CD14-positive monocyte (primary cell): ENCODE measurements around the gene TRAF5. TPM values are rescaled to one million over a fixed set of nuclear protein-coding genes. Genes with fewer than 3 reads are reported as not detected.

Experiments
- DNase-seq, 3 donors: peaks; one replicate each; pipeline ENCODE4 v3.0.0-alpha.2; 2011 to 2022
- H2AFZ ChIP-seq: 2 replicates; pipeline ENCODE4 v1.6.0; 2012; ENCODE audit warnings: mild to moderate bottlenecking, low read depth, low read length, inconsistent platforms; ENCODE audit not compliant: insufficient read depth, poor library complexity, severe bottlenecking
- H3K27ac ChIP-seq, 2 donors: 1 replicate in 1 of 2; 2 replicates in 1 of 2; pipeline ENCODE4 v1.5.1; 2012 to 2013; ENCODE audit warnings: low read length in 2 of 2, control low read depth in 1 of 2, inconsistent platforms in 1 of 2, low read depth in 1 of 2, mild to moderate bottlenecking in 1 of 2
- H3K27me3 ChIP-seq, 2 donors: one replicate each; pipeline versions ENCODE4 v1.6.0 to v1.6.1; 2011 to 2013; ENCODE audit warnings: low read length in 2 of 2; ENCODE audit not compliant: control insufficient read depth in 2 of 2, insufficient read depth in 2 of 2
- H3K36me3 ChIP-seq, 2 donors: replicated peaks in 1 of 2; 1 replicate in 1 of 2; 2 replicates in 1 of 2; pipeline versions ENCODE4 v1.5.1 to v1.6.1; 2012 to 2013; ENCODE audit warnings: low read length in 2 of 2, control low read depth in 1 of 2, inconsistent platforms in 1 of 2, mild to moderate bottlenecking in 1 of 2; ENCODE audit not compliant: insufficient read depth in 2 of 2, control insufficient read depth in 1 of 2
- H3K4me1 ChIP-seq, 2 donors: 1 replicate in 1 of 2; 2 replicates in 1 of 2; pipeline versions ENCODE4 v1.5.1 to v1.6.1; 2012 to 2013; ENCODE audit warnings: low read length in 2 of 2, control low read depth in 1 of 2, inconsistent platforms in 1 of 2, mild to moderate bottlenecking in 1 of 2, moderate library complexity in 1 of 2; ENCODE audit not compliant: insufficient read depth in 2 of 2, control insufficient read depth in 1 of 2
- H3K4me2 ChIP-seq: replicated peaks from 2 replicates; pipeline ENCODE3; 2012; ENCODE audit warnings: low read length, moderate library complexity, mild to moderate bottlenecking; ENCODE audit not compliant: poor library complexity, severe bottlenecking; ENCODE audit errors: extremely low read depth
- H3K4me3 ChIP-seq, 3 experiments: fragments of 200-600 bp in 1 of 3; sonication (generic) in 1 of 3; replicated peaks in 1 of 3; 1 replicate in 2 of 3; 2 replicates in 1 of 3; pipeline ENCODE4 v1.5.1; 2011 to 2013; ENCODE audit warnings: low read length in 3 of 3, mild to moderate bottlenecking in 3 of 3, control low read depth in 2 of 3, low read depth in 2 of 3, inconsistent platforms in 1 of 3, moderate library complexity in 1 of 3
- H3K79me2 ChIP-seq: 2 replicates; pipeline ENCODE4 v1.6.0; 2012; ENCODE audit warnings: mild to moderate bottlenecking, control low read depth, inconsistent platforms, low read length, moderate library complexity; ENCODE audit not compliant: insufficient read depth
- H3K9ac ChIP-seq: 2 replicates; pipeline ENCODE4 v1.6.0; 2017; ENCODE audit warnings: low read length, mild to moderate bottlenecking; ENCODE audit not compliant: insufficient read depth, poor library complexity, severe bottlenecking
- H3K9me3 ChIP-seq, 2 donors: replicated peaks in 1 of 2; 1 replicate in 1 of 2; 2 replicates in 1 of 2; pipeline versions ENCODE4 v1.5.1 to v1.6.1; 2012 to 2013; ENCODE audit warnings: low read length in 2 of 2, control low read depth in 1 of 2; ENCODE audit not compliant: control insufficient read depth in 1 of 2, insufficient read depth in 1 of 2
- H4K20me1 ChIP-seq: 2 replicates; pipeline ENCODE4 v1.6.0; 2012; ENCODE audit warnings: mild to moderate bottlenecking, low read length, control low read depth, moderate library complexity; ENCODE audit not compliant: insufficient read depth
- H3K27ac Mint-ChIP-seq, 7 donors: one replicate each; pipeline ENCODE4 v1.8.0; 2020; ENCODE audit warnings: mild to moderate bottlenecking in 7 of 7, mixed read lengths in 7 of 7, moderate library complexity in 6 of 7, inconsistent platforms in 2 of 7
- H3K27me3 Mint-ChIP-seq, 3 donors: one replicate each; pipeline ENCODE4 v1.8.0; 2021 to 2022; ENCODE audit warnings: low read depth in 3 of 3, mild to moderate bottlenecking in 3 of 3, mixed read lengths in 3 of 3, moderate library complexity in 3 of 3, inconsistent platforms in 1 of 3
- H3K36me3 Mint-ChIP-seq, 2 donors: one replicate each; pipeline ENCODE4 v1.8.0; 2020; ENCODE audit warnings: mixed read lengths in 2 of 2, inconsistent platforms in 1 of 2, mild to moderate bottlenecking in 1 of 2
- H3K4me1 Mint-ChIP-seq: one replicate; pipeline ENCODE4 v1.8.0; 2020; ENCODE audit warnings: mild to moderate bottlenecking, mixed read lengths
- H3K4me3 Mint-ChIP-seq, 2 donors: one replicate each; pipeline ENCODE4 v1.8.0; 2020; ENCODE audit warnings: mild to moderate bottlenecking in 2 of 2, mixed read lengths in 2 of 2, moderate library complexity in 1 of 2
- H3K9me3 Mint-ChIP-seq, 7 donors: one replicate each; pipeline ENCODE4 v1.8.0; 2020 to 2022; ENCODE audit warnings: mixed read lengths in 7 of 7, mild to moderate bottlenecking in 6 of 7, moderate library complexity in 6 of 7, inconsistent platforms in 2 of 7
- WGBS: methylation state at CpG from one replicate; pipeline ENCODE4 v1.1.5; 2013; ENCODE audit warnings: missing lambda C conversion rate; ENCODE audit not compliant: insufficient coverage; 5-methylcytosine and 5-hydroxymethylcytosine counted together
- intact Hi-C, 2 donors: fragments of 100-400 bp; cut with micrococcal nuclease; formaldehyde crosslinking; loops; one replicate each; pipeline versions ENCODE4 v1.15.0 to v1.15.1; 2023
- polyA plus RNA-seq, 3 donors: library from polyadenylated mRNA; depleted of rRNA in 1 of 3; unstranded in 2 of 3; stranded (reverse) in 1 of 3; fragments of 300-500 nt in 2 of 3; fragments of >200 nt in 1 of 3; fragmentation: Illumina TruSeq in 2 of 3; gene quantifications; 1 replicate in 2 of 3; 2 replicates in 1 of 3; pipeline ENCODE4 v1.2.3, GENCODE V29; 2012 to 2021
- TF ChIP-seq, protein P1 (sequence below): fragments of 200-600 bp; IDR thresholded peaks from one replicate; pipeline ENCODE4 v1.8.0; 2022; ENCODE audit warnings: antibody characterized with exemption, mild to moderate bottlenecking

The TRAF5 gene
- polyA plus RNA-seq, 3 donors, result 1.0 to 3.8 (median 1.6) TPM

DNA sequence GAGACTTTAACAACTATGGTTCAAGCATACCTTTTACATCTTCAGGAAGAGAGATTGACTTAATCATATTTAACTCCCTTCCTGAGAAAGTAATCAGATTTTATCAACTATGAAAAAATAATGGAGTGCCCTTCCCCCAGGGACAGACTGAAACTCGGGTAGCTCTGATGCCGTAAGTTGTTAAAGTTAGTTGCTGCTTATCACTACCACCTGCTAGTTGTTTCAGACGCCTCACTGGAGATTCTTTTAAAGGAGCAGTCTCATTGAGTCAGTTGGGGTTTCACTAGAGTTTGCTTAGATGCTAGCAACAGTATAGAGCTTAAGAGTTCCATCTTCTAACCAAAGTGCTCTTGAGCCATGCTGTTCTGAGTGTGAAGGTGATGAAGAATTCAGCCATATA lies 17.0 kb upstream of the TRAF5 start:
- Histone ChIP-seq H3K36me3 (peaks cover 46 to 85% of the 10 kb centered on the region in 2 donors), H3K27ac (peak overlapping the region in 1 of 2 donors; percentile 2), H3K4me1 (no peaks in the 10 kb centered on the region), H3K9me3 (no peaks in the 10 kb centered on the region), H4K20me1 (no peaks in the 10 kb centered on the region), H3K27me3 (no peaks in the 10 kb centered on the region), H3K79me2 (no peaks in the 10 kb centered on the region), H3K4me2 (no peak overlapping the region), H3K4me3 (no peak overlapping the region), H3K9ac (no peak overlapping the region), H2AFZ (no peak overlapping the region)
- peaks cover 8% of the 10 kb centered on the region for H3K4me1 Mint-ChIP-seq
- DNase-seq, result no peak
- WGBS, result no CpG with 5 or more reads among the region's 3 CpGs
- peaks cover 45 to 58% of the 10 kb centered on the region in 2 donors for H3K36me3 Mint-ChIP-seq
- no peak overlapping the region for H3K27ac Mint-ChIP-seq
- TF ChIP-seq, protein P1, sequence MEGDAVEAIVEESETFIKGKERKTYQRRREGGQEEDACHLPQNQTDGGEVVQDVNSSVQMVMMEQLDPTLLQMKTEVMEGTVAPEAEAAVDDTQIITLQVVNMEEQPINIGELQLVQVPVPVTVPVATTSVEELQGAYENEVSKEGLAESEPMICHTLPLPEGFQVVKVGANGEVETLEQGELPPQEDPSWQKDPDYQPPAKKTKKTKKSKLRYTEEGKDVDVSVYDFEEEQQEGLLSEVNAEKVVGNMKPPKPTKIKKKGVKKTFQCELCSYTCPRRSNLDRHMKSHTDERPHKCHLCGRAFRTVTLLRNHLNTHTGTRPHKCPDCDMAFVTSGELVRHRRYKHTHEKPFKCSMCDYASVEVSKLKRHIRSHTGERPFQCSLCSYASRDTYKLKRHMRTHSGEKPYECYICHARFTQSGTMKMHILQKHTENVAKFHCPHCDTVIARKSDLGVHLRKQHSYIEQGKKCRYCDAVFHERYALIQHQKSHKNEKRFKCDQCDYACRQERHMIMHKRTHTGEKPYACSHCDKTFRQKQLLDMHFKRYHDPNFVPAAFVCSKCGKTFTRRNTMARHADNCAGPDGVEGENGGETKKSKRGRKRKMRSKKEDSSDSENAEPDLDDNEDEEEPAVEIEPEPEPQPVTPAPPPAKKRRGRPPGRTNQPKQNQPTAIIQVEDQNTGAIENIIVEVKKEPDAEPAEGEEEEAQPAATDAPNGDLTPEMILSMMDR, result no peak
- H3K4me3 Mint-ChIP-seq, result no peak overlapping the region
- intact Hi-C loops, result no loop called here
- no peaks in the 10 kb centered on the region for H3K9me3 Mint-ChIP-seq
- H3K27me3 Mint-ChIP-seq, result peaks cover 0 to 2% (median 0%) of the 10 kb centered on the region in 3 donors

DNA sequence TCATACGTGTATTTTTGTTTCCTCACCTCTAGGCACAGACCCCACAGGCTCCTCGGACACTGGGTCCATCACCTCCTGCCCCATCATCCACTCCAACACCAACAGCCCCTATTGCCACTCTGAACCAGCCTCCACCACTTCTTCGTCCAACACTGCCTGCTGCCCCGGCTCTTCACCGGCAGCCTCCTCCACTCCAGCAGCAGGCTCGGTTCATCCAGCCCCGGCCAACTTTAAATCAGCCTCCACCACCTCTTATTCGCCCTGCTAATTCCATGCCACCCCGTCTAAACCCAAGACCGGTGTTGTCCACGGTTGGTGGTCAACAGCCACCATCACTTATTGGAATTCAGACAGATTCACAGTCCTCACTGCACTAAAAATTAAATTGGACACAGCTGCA lies 13.2 kb upstream of the TRAF5 start:
- no peak for DNase-seq
- peaks cover 0 to 2% (median 0%) of the 10 kb centered on the region in 3 donors for H3K27me3 Mint-ChIP-seq
- H3K27ac Mint-ChIP-seq, result peak overlapping the region in 3 of 7 donors; percentile 4 to 71 (median 28)
- no peaks in the 10 kb centered on the region for H3K27me3 ChIP-seq
- no peak overlapping the region for H3K4me3 Mint-ChIP-seq
- no peaks in the 10 kb centered on the region for H3K9me3 ChIP-seq
- 97% methylated on average over 10 of the region's 11 CpGs for WGBS
- no peaks in the 10 kb centered on the region for H3K79me2 ChIP-seq
- TF ChIP-seq, protein P1, result no peak
- intact Hi-C loops, result no loop called here
- H3K36me3 ChIP-seq, result peaks cover 47 to 78% of the 10 kb centered on the region in 2 donors
- H3K36me3 Mint-ChIP-seq, result peaks cover 39 to 47% of the 10 kb centered on the region in 2 donors
- H4K20me1 ChIP-seq, result no peaks in the 10 kb centered on the region
- H3K4me3 ChIP-seq, result no peak overlapping the region
- no peak overlapping the region for H3K27ac ChIP-seq
- H3K9ac ChIP-seq, result no peak overlapping the region
- no peaks in the 10 kb centered on the region for H3K4me1 ChIP-seq
- no peak overlapping the region for H3K4me2 ChIP-seq
- no peak overlapping the region for H2AFZ ChIP-seq
- peaks cover 8% of the 10 kb centered on the region for H3K4me1 Mint-ChIP-seq
- no peaks in the 10 kb centered on the region for H3K9me3 Mint-ChIP-seq
